Activated gamma-delta T cell treated with Interleukin-2 at 50 U/mL for 16 hours (primary cell): ENCODE data around the gene SNRPD2.
"Not testable (repeated sequence)": the region's sequence is repeated elsewhere in the genome, so short reads cannot be mapped to it uniquely, and the experiment has no call there.

Experiments used
- DNase-seq: peaks from one replicate; pipeline ENCODE4 v3.0.0-alpha.2; 2020

SNRPD2 gene

DNA sequence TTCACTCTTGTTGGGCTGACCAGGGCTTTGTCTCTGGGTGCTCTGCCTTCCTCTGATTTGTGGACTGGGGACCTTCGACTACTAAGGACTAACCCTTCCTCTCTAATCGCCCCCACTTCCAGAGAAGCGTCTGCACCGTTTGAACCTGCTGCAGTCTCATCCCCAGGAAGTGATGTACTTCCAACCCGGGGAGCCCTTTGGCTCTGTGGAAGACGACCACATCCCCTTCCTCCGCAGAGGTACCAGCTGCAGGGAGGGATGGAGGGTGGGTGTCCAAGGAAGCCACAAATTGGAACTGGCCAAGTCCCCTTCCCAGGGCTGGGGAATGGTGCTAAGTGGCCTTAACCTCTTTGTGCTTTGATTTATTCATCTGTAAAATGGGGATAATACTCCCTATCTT is 9.9 kb upstream of the SNRPD2 start:
- no peak for DNase-seq

DNA sequence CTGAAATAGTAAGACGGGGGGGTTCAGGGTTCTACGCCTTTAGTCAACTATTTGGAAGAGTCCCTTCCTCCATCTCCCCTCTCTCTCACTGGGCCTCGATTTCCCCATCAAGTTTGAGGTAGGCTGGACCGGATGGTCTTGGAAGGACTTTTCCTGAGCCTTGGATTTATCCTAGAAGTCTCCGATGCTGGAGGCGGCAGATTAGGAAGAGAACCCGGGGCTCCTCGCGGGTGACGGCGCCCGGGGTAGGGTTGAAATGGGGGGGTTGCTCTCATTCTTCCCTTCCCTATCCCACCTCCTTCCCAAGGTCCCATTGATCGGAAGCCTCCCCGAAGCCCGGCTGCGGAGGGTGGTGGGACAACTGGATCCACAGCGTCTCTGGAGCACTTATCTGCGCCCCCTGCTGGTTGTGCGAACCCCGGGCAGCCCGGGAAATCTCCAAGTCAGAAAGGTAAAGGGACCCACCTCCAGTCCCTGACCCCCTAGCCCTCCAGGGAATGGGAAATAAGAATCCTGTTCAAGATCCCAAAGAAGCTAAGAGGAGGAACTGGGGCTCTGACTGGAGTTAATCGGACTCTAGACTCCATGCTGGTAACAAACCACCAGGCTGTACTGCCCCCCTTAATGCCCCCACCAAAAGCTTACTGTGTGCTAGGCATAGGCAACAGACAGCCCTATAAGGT is 1.5 kb upstream of the SNRPD2 start:
- peak; percentile 75 for DNase-seq

DNA sequence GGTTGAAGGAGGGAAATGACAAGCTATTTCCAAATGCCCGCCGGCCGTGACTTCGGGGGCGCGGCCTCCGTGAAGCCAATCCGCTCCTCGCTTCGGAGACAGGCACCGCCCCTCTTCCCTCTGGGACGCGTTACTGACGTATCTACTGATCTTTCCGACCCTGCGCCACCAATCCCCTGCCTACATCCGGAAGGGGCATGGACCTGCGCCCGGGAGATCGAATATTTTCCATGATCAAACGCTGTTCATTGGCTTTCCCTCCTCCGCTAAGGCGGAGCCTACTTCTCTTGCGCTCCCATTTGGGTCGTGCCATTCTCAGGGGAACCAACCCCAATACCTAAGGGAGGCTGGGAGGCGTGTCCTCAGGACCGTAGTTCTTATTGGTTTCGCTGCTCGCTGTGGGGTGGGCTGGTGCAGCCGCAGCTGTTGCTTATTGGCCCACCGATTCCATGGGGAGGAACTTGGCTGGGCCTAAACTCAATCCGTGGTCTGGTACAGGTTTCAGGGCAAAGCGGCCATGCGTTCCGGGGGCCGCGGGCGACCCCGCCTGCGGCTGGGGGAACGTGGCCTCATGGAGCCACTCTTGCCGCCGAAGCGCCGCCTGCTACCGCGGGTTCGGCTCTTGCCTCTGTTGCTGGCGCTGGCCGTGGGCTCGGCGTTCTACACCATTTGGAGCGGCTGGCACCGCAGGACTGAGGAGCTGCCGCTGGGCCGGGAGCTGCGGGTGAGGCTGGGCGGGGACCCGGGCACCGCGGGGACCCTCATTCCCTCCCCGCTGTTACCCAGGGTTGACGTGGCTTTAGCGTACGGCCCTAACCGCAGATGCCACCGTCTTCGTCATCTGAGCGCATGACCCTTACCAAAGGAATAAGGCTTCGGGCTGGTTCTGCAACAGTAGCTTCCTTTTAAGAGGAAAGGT is 693 bp upstream of the SNRPD2 start, which contains the start of gene QPCTL:
Gene QPCTL (plus strand): TSS at position 480 of the 919 bp plus-strand sequence. CDS start 38 bp downstream, at position 518.
- peak; percentile 96 for DNase-seq

DNA sequence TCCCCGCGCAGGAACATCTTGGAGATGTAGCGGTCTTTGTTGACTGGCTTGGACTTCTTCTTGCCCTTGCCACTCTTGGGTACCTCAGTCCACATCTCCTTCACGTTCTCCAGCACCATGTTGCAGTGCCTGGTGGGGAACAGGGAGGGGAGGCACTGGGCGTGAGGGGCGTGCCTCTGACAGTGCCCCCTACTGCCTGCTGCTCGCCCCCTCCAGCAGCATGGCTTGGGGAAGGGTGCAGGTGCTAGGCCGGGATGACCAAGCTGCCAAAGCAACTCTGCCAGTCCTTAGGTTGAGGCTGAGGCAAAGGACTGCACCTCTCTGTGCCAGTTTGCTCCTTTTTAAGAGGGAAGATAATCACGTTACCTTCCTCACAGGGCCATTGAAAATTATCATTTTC is 4.2 kb downstream of the SNRPD2 start:
- DNase-seq: no peak

- DNase-seq: not testable (repeated sequence)
Observed at GRCh38 chr19:45685045-45685444, 6.7 kb downstream of the SNRPD2 start.

GRCh38 chr19:45682908-45683307 is 8.8 kb downstream of the SNRPD2 start:
- DNase-seq: no peak

DNA sequence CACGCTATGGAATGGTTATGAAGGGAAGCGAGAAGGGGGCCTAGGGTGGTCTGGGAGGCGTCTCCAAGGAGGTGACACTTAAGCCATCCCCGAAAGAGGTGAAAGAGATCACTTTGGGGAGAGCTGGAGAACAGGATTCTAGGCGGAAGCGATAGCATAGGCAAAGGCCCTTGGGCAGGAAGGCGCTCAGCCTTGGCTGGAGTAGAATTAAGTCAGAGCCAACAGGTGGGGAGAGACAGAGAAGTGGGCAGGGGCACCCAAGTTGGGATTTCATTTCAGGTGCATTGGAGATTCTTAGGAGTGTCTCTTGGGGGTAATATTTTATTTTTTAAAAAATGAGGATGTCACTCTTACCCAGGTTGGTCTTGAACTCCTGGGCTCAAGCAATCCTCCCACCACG is 9.6 kb downstream of the SNRPD2 start:
- no peak for DNase-seq

DNA sequence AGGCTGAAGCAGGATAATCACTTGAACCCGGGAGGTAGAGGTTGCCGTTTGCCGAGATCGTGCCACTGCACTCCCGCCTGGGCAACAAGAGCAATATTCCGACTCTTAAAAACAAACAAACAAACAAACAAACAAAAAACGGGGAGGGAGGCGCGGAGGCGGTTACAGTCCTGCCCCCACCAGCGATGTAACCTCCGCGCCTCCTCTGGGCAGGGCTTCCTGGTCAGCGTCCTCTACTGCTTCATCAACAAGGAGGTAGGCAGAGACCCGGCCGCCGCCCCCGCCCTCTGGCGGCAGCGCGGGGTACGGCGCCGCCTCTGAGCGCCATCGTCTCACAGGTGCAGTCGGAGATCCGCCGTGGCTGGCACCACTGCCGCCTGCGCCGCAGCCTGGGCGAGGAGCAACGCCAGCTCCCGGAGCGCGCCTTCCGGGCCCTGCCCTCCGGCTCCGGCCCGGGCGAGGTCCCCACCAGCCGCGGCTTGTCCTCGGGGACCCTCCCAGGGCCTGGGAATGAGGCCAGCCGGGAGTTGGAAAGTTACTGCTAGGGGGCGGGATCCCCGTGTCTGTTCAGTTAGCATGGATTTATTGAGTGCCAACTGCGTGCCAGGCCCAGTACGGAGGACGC is 10.2 kb downstream of the SNRPD2 start:
- DNase-seq: peak; percentile 85

- peak; percentile 67 for DNase-seq
Observed at GRCh38 chr19:45677351-45678230, 14.2 kb downstream of the SNRPD2 start.

GRCh38 chr19:45676851-45677263 is 14.9 kb downstream of the SNRPD2 start:
- DNase-seq: peak; percentile 41

DNA sequence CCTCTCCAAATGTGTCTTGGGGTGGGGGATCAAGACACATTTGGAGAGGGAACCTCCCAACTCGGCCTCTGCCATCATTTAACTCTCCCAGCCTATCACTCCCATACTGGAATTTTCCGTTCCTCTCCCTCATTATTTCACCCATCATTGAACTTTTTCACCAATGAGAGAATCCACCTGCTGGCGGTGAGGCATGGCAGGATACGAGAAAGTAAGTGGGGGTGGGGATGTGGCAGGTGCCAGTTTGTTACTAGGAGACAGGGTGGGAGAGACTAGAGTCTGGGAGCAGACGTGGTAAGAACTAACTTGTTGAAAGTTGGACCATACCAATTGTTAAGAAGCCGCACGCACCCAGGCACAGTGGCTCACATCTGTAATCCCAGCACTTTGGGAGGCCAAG is 16.8 kb downstream of the SNRPD2 start:
- no peak for DNase-seq

DNA sequence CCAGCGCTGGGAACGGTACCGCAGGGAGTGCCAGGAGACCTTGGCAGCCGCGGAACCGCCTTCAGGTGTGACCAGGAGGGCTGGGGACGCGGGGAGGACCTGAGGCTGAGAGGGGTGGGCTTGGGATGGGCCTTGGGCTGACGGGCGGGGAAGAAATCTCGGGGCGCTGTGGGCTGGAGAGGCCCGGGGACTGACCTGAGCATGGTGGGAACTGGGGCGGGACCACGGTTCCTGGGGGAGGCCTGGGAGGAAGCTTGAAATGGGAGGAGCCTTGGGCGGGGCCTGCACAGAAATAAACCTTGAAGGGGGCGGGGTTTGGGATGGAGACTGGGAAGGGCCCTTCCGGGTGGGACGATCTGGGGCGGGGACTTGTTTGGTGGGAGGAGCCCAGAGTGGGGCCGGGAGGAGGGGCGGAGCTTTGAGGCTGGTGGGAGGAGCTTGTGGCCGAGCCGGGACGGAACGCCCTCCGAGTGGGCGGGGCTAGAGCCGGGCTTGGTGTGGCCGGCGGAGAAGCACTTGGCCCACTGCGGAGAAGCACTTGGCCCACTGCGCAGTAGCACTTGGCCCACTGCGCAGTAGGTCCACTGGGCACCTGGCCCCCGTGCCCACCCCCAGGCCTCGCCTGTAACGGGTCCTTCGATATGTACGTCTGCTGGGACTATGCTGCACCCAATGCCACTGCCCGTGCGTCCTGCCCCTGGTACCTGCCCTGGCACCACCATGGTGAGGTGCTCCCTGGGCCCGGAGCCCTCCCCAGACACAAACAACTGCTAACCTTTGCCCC is 20.9 kb downstream of the SNRPD2 start:
- peak; percentile 48 for DNase-seq

DNA sequence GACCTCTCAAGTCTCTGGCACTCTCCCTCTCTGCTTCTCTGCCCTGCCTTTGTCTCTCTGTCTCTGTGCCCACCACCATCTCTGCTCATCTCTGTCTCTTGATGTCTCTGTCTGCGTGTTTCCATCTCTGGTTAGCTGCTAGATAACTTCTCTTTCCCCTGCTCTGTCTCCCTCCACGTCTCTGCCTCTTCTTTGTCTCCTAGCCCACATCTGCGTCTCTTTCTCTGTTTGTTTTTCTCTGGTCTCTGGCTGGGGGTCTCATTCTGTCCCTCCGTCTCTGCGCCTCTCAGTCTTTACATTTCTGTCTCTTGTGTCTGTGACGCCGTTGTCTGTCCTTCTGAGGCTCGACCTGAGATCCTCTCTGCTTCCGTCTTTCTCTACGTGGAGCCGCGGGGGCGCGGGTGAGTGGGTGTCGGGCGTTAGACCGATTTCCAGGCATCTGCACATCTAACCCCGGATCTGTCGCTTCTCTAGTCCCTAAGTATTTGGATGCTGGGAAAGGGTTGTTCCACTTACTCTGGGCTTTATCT is 23.3 kb downstream of the SNRPD2 start:
- DNase-seq: peak; percentile 25

DNA sequence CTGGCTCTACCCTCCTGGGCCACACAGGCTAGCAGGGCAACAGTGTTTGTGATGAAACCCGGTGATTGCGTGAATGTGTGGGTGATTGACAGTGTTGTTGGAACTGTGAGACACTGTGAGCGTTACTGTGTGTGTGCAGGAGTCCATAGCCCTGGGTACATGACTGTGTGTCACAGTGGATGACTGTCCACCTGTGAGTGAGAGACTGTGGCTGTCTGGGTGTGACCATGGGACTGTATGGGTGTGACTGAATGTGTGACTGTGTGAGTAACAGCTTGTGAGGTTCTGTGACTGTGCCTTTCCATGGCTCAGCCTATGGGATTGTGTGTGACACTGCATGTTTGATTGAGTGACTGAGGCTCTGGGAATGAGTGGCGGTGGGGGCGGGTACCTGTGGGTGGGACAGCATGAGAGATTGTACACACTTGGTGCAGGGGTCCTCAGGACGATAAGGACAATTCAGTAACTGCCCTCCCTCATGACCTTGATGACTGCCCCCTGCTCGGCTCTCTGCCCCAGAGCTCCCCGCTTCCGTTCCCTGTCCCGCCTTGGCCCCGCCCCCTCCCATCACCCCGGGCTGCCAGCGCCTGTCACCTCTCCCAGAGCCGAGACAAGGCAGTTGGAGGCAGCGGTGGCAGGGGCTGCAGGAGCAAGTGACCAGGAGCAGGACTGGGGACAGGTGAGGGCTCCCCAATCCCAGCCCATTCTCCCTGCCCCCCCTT is 24.0 kb downstream of the SNRPD2 start, which contains the start of gene GIPR:
Gene GIPR (plus strand): TSS at position 602 of the 722 bp plus-strand sequence. CDS start 1,300 bp downstream, outside the sequence.
- DNase-seq: peak; percentile 53

- DNase-seq: no peak
Observed at GRCh38 chr19:45664575-45664974, 27.2 kb downstream of the SNRPD2 start.

DNA sequence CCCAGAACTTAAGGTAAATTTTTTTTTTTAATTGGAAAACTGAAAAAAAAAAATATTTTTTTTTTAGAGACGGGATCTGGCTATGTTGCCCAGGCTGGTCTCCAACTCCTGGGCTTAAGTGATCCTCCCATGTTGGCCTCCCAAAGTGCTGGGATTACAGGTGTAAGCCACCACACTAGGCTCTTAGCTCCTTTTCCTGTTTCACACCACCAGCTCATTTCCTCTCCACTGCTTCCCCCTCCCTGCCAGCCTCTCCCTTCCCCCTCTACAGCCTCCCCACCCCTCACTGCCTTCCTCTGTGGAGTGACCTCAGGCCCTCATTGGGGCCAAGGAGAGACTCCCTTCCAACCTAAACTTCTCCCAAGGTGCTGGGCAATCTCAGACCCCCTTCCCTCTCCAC is 28.0 kb downstream of the SNRPD2 start:
- DNase-seq: no peak

- DNase-seq: no peak
Observed at GRCh38 chr19:45660636-45661035, 31.1 kb downstream of the SNRPD2 start.

- no peak for DNase-seq
Observed at GRCh38 chr19:45659096-45659729, 32.5 kb downstream of the SNRPD2 start.

DNA sequence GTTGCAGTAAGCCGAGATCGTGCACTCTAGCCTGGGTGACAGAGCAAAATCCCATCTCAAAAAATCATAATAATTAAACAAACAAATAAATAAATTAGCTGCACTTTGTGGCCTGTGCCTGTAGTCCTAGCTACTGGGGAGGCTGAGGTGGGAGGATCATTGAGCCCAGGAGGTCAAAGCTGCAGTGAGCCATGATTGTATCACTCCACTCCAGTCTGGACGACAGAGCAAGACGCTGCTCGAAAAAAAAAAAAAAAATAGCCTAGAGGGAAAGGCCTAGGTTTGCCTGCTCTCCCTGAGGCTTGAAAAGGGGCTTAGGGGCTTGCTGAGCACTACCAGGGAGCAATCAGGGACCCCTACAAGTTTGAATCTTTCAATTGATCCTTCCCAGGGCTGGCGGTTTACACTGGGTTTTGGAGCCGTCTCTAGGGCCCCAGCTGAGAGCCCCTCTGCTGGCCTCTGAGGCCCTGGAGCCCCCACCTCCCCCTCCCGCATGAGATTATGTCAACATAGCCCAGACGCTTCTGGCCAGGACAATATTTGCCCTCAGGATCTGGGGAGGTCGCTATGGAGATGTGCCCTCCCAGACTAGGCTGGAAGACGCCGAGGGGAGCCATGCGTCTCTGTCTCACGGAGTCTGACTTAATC is 34.1 kb downstream of the SNRPD2 start:
- DNase-seq: no peak
